Measurements from ENCODE around the gene CSF3R.
"Not testable (repeated sequence)": the region's sequence is repeated elsewhere in the genome, so short reads cannot be mapped to it uniquely, and the experiment has no call there.

CSF3R gene

DNA sequence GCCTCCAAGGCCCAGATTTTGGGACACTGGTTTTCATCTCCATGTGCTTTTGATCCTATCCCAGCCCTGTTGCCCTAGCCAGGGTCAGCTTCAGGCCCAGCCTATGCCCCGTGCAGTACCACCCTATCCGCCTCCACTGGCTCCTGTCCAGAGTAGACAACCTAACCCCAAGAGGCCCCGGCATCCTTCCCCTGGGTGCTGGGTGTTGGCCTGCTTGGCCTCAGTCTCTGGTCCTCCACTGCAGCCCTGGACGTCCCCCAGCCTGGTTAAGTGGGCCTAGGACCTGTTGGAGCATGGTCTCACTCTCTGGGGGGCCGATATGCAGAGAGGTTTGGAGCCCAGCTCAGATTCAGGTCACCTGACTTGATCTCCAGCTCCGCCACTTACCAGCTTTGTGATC is 1.6 kb downstream of the CSF3R start:
- ATAC-seq = no peak

DNA sequence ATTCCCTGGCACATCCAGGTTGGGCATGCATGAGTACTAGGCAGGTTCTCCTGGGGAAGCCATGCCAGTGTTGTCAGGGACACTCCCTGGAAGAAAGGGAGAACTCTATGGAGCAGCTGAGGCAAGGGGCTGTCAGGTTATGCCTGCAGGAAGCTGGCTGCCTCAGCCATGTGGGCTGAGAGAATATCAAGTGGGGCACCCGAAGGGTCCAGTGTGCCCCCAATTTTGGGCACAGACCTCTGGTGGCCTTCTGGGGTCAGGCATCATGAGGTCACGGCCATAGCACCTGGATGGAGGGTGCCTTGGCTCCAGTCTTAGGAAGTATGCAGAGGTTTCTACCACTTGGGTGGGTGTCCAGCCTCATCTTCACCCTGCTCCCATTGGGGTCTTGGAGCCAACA is 2.6 kb downstream of the CSF3R start:
- ATAC-seq = no peak

DNA sequence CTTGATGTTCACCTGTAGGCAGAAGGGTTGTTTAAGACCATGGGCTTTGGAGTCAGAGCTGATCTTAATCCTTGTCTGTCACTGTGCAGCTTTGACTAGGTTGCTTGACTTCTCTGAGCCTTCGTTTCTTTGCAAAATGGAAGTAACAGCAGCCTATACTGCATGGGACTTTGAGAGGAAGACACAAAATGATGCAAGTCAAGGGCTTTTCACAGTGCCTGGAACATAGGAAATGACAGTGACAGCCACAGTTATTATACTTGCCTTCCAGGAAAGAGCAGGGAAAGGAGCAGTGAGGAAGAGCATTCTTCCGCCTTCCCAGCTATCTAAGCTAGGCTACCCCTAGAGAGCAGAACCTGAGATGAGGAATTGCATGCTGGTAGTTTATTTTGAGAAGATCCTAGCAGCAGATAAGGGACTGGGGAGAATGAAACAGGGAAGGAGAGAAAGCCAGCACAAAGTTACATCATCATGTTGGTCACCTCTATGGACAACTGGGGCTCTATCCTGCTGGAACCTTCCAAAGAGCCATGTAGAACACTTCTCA is 3.1 kb downstream of the CSF3R start:
- ATAC-seq = no peak

DNA sequence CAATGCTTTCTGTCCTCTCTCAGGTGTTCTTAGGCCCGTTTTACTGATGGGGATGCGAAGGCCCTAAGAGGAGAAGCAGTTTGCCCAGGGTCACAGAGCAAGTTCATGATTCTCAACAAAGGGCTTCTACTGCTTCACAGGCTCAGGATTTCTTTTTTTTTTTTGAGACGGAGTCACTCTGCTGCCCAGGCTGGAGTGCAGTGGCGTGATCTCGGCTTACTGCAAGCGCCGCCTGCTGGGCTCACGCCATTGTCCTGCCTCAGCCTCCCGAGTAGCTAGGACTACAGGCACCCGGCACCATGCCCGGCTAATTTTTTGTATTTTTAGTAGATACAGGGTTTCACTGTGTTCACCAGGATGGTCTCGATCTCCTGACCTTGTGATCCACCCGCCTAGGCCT is 5.1 kb downstream of the CSF3R start:
- ATAC-seq = not testable (repeated sequence)

DNA sequence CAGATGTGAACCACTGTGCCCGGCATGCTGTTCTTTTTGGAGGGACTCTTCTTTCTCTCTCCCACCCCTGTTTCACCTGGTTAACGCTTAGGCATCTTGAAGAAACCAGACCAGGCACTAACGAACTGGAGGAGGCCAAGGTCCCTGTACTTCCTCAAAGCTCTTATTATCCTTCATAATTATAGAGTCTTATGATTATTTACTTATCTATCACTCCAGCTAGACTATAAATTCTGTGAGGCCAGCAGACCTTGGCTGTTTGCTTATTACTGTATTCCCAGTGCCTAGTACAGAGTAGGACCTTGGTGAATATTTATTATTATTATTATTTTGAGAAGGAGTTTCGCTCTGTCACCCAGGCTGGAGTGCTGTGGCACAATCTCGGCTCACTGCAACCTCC is 5.8 kb downstream of the CSF3R start:
- ATAC-seq = no peak

DNA sequence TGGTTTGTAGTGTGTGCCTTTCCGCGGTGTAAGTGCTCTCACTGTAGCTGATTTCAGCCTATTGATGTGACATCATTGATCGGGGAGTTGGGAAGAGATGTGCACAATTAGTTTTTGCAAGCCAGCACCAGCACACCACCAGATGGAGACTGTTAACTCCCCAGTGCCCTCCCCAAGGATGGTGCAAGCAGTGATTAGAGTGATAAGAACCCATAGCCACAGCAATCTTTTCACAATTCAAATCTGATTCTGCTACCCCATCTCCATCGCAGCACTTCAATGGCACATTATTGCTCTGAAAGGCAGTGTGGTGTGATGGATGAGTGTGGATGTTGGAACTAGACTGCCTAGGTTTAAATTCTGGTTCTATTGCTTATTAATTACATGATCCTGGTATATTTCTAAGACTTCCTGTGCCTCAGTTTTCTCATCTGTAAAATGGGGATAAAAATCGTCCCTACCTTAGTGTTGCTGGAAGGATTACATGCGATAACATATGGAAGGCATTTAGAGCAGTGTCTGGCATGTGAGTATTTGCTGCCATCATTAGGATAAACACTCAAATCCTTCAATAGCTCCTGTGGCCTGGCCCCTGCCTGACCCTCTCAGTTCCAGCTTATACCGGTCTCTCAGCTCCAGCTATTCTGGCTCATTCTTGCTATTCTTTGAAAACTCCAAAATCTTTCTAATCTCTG is 6.7 kb downstream of the CSF3R start:
- no peak for ATAC-seq

DNA sequence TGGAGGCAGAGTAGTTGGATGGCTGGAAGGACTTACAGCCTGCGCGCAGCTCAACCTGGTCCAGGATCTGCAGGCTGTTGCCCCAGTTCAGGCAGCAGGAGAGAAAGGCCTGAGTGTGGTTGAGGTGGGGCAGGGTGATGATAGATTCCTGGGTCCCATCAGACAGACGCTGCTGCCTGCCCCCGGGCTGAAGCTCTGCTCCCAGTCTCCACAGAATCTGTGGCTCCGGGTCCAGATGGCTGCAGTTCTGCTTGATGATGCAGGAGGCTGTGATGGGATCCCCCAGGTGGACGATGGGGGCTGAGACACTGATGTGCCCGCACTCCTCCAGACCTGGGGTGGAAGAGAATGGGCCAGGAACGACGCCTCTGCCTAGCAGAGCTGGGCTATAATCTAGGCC is 7.4 kb downstream of the CSF3R start:
- ATAC-seq = no peak

DNA sequence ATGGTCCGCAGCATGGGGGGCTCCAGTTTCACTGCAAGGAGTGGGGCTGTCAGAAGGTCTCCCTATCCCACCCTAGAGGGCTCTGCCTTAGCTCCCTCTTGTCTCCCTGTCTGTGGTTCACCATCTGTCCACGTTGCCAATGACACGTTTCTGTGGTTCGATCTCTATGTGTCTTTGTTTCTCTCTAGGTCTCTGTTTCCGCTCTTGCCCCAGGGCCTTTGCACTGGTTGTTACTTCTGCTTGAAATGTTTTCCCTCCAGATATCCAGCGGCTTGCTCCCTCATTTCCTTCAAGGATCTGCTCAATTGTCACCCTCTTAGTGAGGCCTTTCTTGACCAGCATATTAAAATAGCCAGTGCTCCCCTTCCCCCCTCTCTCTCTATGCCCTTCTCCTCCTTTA is 10.1 kb downstream of the CSF3R start:
- ATAC-seq = no peak

DNA sequence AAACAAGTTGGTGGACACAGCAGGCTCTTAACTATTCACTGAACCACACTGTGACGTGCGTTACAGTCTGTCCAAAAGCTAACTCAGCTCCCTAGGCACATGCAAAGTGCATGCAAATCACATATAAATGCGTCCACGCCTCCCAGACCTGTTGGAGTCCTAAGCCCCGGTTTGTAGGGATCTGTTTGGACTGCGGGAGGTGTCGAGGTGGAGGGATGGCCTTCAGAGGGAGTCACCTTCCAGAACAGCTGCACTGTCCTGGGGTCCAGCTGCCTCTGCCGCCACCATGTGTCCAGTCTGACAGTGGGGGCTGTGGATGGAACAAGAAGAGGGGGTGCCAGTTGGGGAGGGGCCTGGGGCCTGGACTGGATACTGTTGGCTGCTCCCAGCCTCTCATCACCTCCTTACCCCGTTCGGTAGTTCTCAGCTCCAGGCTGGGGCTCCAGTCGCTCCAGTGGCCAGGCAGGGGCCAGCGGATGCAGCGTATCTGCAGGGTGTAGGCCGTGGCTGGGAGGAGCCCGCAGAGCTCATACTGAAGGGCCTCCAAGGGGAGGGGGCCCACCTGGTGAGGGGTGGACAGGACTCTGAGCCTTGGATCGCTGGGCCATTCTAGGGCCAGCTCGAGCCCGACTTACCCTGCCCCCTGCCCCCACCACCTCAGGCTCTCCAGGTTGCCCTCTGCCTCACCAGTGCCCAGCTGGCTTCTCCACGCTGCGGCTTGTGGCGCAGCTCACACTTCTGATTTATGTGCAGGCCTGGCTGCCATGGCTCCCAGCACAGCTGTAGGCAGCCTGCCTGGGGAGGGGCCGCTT is 10.7 kb downstream of the CSF3R start:
- ATAC-seq = no peak

DNA sequence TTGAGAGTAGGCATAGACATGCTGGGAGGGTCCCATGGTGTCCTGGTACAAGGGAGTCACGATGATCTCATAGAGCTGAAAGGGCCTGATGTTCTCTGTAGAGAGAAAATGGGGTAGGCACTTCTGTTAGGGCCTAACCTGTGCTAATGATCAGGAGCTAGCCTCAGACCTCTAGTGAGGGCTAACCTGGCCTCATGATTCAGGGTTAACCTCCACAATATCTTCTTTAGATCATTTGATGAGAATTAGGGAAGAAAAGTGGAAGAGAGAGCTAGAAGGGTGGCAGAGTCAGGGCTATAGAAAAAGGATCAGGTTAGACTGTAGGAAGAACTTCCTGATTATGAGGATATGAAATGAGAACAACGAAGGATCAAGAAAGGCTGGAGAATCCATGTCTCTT is 13.6 kb downstream of the CSF3R start:
- ATAC-seq = no peak

DNA sequence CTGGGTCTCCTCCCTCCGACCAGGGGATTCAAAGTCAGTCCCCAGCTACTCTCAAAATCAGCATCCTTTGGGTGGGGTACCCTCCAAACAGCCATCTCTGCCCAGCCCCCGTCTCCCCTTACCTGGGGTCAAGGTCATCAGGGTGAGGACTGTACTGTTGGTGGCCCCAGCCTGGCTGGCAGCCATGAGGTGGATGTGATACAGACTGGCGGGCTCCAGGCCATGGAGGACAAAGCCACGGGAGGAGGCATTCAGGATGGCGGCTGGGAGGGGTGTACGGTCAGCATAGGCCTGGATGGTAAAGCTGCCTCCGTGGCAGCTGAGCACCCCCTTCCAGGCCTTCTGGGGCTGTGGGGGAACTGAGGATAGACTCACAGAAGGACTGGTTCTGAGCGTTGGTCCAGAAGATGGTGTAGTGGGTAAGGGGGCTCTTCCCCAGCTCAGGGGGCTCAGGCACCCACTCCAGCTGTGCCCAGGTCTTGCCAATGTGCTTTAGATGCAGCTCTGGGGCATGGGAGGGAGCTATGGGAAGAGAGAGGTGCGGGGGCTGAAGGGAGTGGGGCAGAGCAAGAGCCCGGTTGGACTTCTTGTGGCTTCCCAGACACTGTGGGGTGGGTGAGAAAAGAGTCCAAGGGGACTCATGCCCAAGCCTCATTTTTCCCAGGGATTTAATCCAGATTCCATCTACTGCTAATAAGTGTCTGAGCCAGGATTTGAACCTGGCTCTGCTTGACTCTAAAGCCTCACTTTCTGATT is 14.8 kb downstream of the CSF3R start:
- ATAC-seq = no peak

DNA sequence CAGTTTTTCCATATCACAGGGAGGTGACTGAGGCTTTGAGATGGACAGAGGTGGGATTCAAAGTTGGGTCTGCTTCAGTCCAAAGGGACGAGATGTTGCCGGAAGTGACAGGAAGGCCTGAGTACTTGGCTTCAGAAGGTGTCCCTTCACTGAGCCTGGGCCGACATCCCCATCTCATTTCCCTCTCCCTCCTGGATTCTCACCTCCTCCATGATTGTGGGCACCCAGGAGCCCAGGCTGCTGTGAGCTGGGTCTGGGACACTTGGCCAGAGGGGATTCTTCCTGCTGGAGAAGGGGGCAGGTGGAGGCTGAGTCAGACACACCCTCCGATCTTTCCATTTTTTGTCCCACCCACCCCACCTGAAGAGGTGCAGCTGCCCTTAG is 15.7 kb downstream of the CSF3R start:
- ATAC-seq = no peak

DNA sequence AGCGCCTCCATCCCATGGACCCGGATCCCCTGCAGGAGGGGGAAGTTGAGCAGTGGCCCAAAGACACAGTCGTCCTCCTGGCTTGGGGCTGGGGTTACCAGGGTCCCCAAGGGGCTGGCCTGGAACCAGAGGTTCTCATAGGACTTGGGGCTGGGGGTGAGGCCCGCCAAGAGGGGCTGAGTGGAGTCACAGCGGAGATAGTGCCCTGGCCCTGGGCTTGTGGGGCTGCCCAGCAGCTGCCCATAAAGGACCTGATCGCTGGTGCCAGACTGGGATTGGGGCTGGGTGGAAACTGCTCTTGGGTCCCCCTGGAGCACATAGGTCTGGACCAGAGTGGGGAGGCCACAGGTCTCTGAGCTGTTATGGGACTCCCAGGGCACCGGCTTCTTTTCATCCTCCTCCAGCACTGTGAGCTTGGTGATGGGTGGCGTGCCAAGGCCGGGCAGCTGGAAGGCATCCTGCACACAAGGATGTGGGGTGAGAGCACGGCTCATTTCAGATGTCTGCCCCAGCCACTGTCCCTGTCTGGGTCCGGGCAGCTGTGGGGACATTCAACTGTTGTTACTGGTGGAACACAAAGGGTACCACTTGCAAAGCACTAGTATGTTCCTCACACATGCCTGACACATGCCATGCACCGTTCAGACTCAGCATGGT is 16.2 kb downstream of the CSF3R start:
- ATAC-seq = no peak

DNA sequence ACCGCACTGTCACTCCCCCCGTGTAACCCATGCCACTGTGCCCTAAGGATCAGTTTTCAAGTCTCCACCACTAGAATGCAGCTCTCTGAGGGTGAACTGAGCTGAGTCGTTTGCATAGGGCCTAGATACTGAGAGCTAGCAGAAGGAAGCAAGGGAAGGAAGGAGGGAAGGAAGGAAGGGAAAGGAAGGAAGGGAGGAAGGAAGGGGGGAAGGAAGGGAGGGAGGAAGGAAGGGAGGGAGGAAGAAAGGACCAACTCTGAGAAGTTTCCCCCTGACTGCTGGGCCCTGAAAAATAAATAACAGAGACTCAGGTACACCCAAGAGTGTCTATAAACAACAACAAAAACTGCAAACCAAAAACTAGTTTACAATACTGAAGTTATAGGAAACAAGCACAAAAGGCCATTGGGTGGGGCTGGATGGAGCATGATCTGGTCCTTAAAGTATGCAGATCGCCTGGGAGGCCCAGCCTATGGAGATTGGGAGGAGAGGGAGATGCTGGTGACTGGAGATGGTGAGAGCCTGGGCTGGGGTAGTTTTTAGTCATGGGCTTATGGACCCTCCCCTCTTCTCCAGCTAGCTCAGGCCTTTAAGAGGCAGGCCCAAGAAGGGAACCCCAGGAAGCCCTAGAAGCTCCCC is 16.9 kb downstream of the CSF3R start:
- no peak for ATAC-seq

DNA sequence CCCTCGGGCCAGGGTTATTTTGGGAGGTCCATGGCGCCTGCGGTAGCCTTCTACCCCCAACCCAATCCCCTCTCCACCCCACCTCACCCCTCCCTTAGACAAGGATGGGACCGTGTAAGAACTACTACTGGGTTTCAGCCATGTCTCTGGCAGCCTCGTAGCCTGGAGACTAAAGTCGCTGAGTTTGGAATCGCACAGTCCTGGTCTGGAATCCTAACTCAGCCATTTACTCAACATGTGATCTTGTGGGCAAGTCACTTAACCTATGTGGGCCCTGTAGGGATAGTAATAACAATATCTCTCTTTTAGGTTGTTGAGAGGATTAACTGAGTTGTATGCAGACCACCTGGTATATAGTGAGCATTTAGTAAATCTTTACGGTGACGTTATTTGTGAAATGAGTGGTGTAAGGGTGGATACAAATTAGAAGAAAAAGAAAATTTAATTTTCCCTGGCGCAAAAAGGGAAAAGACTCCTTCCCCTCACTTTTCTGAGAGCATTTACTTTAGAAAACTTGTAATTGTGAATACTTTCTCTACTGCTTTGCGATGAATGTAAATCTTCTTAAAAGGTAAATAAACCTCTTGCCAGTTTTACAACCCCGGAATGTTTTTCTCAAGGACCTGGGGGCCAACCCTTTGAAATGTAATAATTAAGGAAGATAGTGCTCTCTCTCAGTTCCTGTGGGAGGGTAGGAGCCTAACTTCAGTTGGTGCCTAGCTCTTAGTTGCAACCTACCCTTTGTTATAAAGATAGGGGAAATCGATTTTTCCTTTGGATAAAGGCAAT is 17.9 kb downstream of the CSF3R start:
- peak; percentile 49 to 50 for ATAC-seq

DNA sequence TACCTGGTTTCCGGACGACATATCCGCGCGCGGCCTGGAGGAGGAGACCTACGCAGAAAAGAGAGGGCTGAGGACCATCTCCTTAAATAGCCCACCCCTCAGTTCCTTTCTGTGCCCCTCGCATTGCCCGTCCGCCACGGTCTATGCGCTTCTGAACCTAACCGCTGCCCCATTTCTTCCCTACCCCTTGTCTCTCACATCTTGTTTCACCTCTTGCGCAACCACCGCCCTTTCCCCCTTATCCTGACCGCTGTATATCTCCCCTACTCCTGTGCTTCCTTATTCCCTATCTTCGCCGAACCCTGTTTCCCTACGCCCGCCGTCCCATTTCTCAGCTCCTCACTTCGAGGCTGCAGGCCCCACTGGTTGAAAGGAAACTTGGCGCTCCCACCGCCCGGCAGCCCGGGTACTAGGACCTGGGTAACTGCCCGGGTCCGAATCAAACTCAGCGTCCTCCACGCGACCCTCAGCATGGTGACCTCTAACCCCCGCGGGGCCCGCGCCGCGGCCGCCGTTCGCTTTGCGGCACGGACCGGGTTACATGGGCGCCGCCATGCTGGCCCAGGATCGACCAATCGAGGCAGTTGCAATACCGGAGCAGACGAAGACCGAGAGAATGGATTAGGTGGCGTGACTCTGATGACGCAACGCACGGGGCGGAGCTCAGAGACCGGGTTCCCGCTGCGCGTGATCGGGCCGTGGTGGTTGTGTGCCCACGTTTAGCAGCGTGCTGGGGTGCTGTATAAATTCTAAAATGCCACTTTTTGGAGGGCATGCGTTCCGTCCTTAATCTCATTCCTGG is 18.7 kb downstream of the CSF3R start, which contains the start of gene MRPS15:
Gene MRPS15, minus strand, starts transcription at position 582 of the 802 bp plus-strand sequence. Its CDS starts 109 bp downstream, at position 473.
- peak; percentile 96 to 97 for ATAC-seq

DNA sequence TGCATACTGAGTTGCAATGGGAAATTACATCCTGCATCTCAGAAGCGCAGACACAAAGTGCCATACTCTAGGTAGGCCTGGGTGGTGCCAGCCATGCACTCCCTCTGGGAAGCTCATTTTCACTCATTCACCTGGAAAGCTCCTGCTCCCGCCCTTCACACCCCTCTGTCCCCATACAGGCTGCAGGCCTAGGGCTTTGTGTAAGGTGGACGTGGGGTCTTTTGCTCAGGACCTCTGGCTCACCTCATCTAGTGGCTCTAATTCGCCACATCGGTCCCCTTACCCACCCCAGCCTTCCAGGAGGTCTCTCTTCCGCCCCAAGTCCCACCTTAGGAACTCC is 19.3 kb downstream of the CSF3R start:
- no peak for ATAC-seq

DNA sequence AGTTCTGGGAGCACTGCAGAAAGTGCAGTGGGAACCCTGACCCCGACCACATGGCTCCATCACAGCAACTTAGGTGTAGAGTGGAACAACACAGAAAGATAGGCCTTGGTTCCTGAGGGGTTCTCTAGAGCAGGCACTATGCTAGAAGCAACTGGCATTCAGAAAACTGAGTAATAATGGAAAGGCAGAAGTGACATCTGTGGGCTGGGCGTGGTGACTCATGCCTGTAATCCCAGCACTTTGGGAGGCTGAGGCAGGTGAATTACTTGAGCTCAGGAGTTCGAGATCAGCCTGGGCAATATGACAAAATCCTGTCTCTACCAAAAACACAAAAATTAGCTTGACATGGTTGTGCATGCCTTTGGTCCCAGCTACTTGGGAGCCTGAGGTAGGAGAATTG is 23.8 kb downstream of the CSF3R start:
- ATAC-seq = peak; percentile 86 to 95

DNA sequence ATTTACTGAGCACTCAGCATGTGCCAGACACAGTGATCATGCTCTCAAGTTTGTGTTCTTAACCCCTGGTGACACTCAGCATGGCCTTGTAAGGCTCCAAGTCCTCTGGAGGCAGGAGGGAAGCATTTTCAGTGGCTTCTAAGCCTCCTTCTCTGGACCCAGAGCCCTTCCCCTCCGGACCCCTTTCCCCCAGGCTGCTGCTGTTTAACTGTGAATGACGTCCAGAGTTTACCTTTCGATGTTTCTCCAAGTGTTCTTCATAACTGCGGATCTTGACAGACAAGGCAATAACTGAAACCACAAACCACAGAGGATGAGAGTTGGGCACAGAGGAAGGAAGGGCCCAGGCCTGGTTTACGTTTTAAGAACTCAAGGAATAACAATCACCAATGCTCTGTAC is 25.0 kb downstream of the CSF3R start:
- no peak for ATAC-seq

DNA sequence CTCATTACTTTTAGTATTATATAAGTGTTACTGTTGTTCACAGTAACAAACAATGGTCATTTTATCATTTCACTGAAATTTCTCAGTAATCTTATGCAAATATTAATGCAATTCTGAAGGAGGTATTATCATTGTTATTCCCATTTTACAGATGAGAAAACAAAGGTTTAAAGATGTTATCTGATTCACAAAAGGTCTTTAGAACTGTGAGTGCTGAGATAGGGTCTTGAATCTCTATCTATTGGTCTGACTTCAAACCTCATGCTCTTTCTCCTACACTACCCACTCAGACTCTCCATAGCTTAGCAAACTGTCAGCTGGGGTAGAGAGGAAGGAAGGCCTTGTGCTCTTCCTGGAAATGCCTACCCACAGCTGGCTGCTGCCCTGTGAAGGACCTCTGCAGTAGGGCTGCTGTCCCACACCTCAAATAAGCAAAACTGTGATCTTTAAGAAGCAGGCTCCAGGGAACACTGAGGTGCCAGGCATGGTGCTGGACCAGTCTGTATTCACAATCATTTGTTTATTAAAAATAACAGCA is 26.3 kb downstream of the CSF3R start:
- ATAC-seq = no peak
